IMR-90 (cell line): Measurements from ENCODE around the gene RENBP. TPM values are rescaled to one million over a fixed set of nuclear protein-coding genes. Genes with fewer than 3 reads are reported as not detected.

Experiments used
- ATAC-seq: fragments of 200-7000 bp; cut with Tn5 transposase; 2 replicates; pipeline ENCODE4 v1.9.1; 2020; ENCODE audit warnings: low read depth, mild to moderate bottlenecking, moderate library complexity
- BruUV-seq: library from RNA; stranded (reverse); fragments of 400-500 nt; replicated peaks from 2 replicates; lab custom pipeline; 2021; lab: Mats Ljungman, UMichigan
- CTCF ChIA-PET: fragments of 300-600 bp; formaldehyde crosslinking; extraction: SDS; loops from one replicate; lab custom pipeline; 2021; ENCODE audit warnings: antibody characterized with exemption; lab: Yijun Ruan, JAX
- POLR2A ChIA-PET: fragments of 300-600 bp; sonication (Branson Sonifier 250); formaldehyde crosslinking; loops from one replicate; lab custom pipeline; 2022; ENCODE audit warnings: antibody characterized with exemption; ENCODE audit not compliant: unreplicated experiment; lab: Charles Lee
- DNase-seq: peaks from one replicate; pipeline ENCODE4 v3.0.0; 2013
- H2AFZ ChIP-seq: replicated peaks from 2 replicates; pipeline ENCODE3; 2013; ENCODE audit warnings: low read length, mild to moderate bottlenecking; ENCODE audit not compliant: poor library complexity
- H2AK5ac ChIP-seq: 2 replicates; pipeline ENCODE4 v1.6.1; 2013; ENCODE audit warnings: low read depth, low read length, inconsistent platforms
- H2AK9ac ChIP-seq: replicated peaks from 2 replicates; pipeline ENCODE3; 2013; ENCODE audit warnings: mild to moderate bottlenecking, low read depth, low read length, moderate library complexity; ENCODE audit not compliant: poor library complexity
- H2BK120ac ChIP-seq: 2 replicates; pipeline ENCODE4 v1.6.1; 2013; ENCODE audit warnings: low read depth, low read length, inconsistent platforms
- H2BK15ac ChIP-seq: 3 replicates; pipeline ENCODE4 v1.6.1; 2013; ENCODE audit warnings: low read depth, low read length, inconsistent platforms
- H2BK20ac ChIP-seq: 2 replicates; pipeline ENCODE4 v1.6.1; 2013; ENCODE audit warnings: low read depth, mild to moderate bottlenecking, inconsistent platforms, low read length, moderate library complexity
- H2BK5ac ChIP-seq: 2 replicates; pipeline ENCODE4 v1.6.1; 2013; ENCODE audit warnings: mild to moderate bottlenecking, low read depth, low read length, inconsistent platforms; ENCODE audit not compliant: poor library complexity, severe bottlenecking
- H3K14ac ChIP-seq: replicated peaks from 2 replicates; pipeline ENCODE4 v1.6.1; 2013; ENCODE audit warnings: low read depth, low read length, inconsistent platforms
- H3K18ac ChIP-seq: 2 replicates; pipeline ENCODE4 v1.6.1; 2013; ENCODE audit warnings: low read depth, low read length, control low read depth
- H3K23ac ChIP-seq: 2 replicates; pipeline ENCODE4 v1.6.1; 2013; ENCODE audit warnings: low read depth, low read length, inconsistent platforms
- H3K27ac ChIP-seq: 2 replicates; pipeline ENCODE4 v1.5.1; 2013; ENCODE audit warnings: mild to moderate bottlenecking, control low read depth, low read length; ENCODE audit not compliant: insufficient read depth
- H3K27me3 ChIP-seq: 2 replicates; pipeline ENCODE4 v1.6.1; 2013; ENCODE audit warnings: low read length; ENCODE audit not compliant: control insufficient read depth, insufficient read depth
- H3K36me3 ChIP-seq: 2 replicates; pipeline ENCODE4 v1.6.1; 2013; ENCODE audit warnings: low read length, mixed read lengths; ENCODE audit not compliant: control insufficient read depth, insufficient read depth
- H3K4ac ChIP-seq: 2 replicates; pipeline ENCODE4 v1.6.1; 2013; ENCODE audit warnings: low read depth, low read length, inconsistent platforms
- H3K4me1 ChIP-seq: 2 replicates; pipeline ENCODE4 v1.6.1; 2013; ENCODE audit warnings: low read length, mixed read lengths; ENCODE audit not compliant: control insufficient read depth, insufficient read depth
- H3K4me2 ChIP-seq: 2 replicates; pipeline ENCODE4 v1.6.1; 2013; ENCODE audit warnings: low read depth, mild to moderate bottlenecking, control low read depth, low read length, moderate library complexity
- H3K4me3 ChIP-seq: 2 replicates; pipeline ENCODE4 v1.5.1; 2013; ENCODE audit warnings: low read depth, mild to moderate bottlenecking, control low read depth, low read length, moderate library complexity; ENCODE audit not compliant: insufficient read depth
- H3K56ac ChIP-seq: 2 replicates; pipeline ENCODE4 v1.6.1; 2013; ENCODE audit warnings: low read length, inconsistent platforms; ENCODE audit not compliant: insufficient read depth; ENCODE audit errors: extremely low read depth
- H3K79me1 ChIP-seq, 2 experiments: 2 replicates each; pipeline ENCODE4 v1.6.1; 2013; ENCODE audit warnings: low read length in 2 of 2, inconsistent platforms in 1 of 2, low read depth in 1 of 2
- H3K9ac ChIP-seq: 2 replicates; pipeline ENCODE4 v1.6.1; 2013; ENCODE audit warnings: low read depth, low read length, control low read depth
- H3K9me1 ChIP-seq: 2 replicates; pipeline ENCODE4 v1.6.1; 2013; ENCODE audit warnings: low read length, inconsistent platforms; ENCODE audit not compliant: insufficient read depth
- H3K9me3 ChIP-seq: 2 replicates; pipeline ENCODE4 v1.6.1; 2013; ENCODE audit warnings: low read length; ENCODE audit not compliant: control insufficient read depth, insufficient read depth
- H4K20me1 ChIP-seq: 2 replicates; pipeline ENCODE4 v1.6.1; 2013; ENCODE audit warnings: low read length, inconsistent platforms; ENCODE audit not compliant: insufficient read depth
- H4K5ac ChIP-seq: 2 replicates; pipeline ENCODE4 v1.6.1; 2013; ENCODE audit warnings: mild to moderate bottlenecking, low read depth, low read length, control low read depth
- H4K8ac ChIP-seq, 2 experiments: 2 replicates each; pipeline ENCODE4 v1.6.1; 2013; ENCODE audit warnings: low read depth in 2 of 2, low read length in 2 of 2, control low read depth in 1 of 2, inconsistent platforms in 1 of 2
- H4K91ac ChIP-seq: 2 replicates; pipeline ENCODE4 v1.6.1; 2013; ENCODE audit warnings: low read depth, low read length, inconsistent platforms; ENCODE audit not compliant: insufficient read depth
- CHD1 ChIP-seq: IDR thresholded peaks from 2 replicates; pipeline ENCODE4 v1.6.1; 2012; ENCODE audit warnings: low read depth, low read length, improper control_type of control experiment
- FOS ChIP-seq: fragments of 150-350 bp; IDR thresholded peaks from 2 replicates; pipeline ENCODE4 v1.6.1; 2016; ENCODE audit warnings: low read depth, low read length
- MAZ ChIP-seq: IDR thresholded peaks from 2 replicates; pipeline ENCODE4 v1.6.1; 2012; ENCODE audit warnings: low read depth, mild to moderate bottlenecking, low read length, improper control_type of control experiment, moderate library complexity, borderline replicate concordance
- POLR2A ChIP-seq: IDR thresholded peaks from 2 replicates; pipeline ENCODE4 v1.6.1; 2012; ENCODE audit warnings: mild to moderate bottlenecking, low read depth, low read length
- SMC3 ChIP-seq: fragments of 150-350 bp; IDR thresholded peaks from 2 replicates; pipeline ENCODE4 v1.6.1; 2016; ENCODE audit warnings: low read depth, mild to moderate bottlenecking, antibody characterized with exemption, low read length, moderate library complexity
- WGBS, 2 experiments: methylation state at CpG; one replicate each; pipeline versions ENCODE4 v1.1.5 to v1.1.7; 2013; ENCODE audit warnings: missing lambda C conversion rate in 2 of 2; ENCODE audit not compliant: insufficient read length in 1 of 2; ENCODE audit errors: extremely low coverage in 2 of 2; 5-methylcytosine and 5-hydroxymethylcytosine counted together
- dilution Hi-C: fragments of 300-500 bp; cut with HindIII; formaldehyde crosslinking; loops from one replicate; pipeline ENCODE4 v1.14.3; 2018; ENCODE audit warnings: low sequenced_read_pairs; ENCODE audit not compliant: unreplicated experiment
- in situ Hi-C: fragments of 300-500 bp; cut with MboI; formaldehyde crosslinking; loops from 3 replicates; pipeline ENCODE4 v1.14.3; 2019; ENCODE audit warnings: low sequenced_read_pairs, inconsistent platforms, mixed read lengths
- intact Hi-C: fragments of 100-400 bp; cut with micrococcal nuclease; formaldehyde crosslinking; loops from 2 replicates; pipeline ENCODE4 v1.10.0; 2022
- polyA plus RNA-seq, 3 experiments: library from polyadenylated mRNA; depleted of rRNA; stranded (reverse); fragments of >200 nt; gene quantifications; 2 replicates each; pipeline ENCODE4 v1.2.3, GENCODE V29; 2012; ENCODE audit warnings: low replicate concordance in 1 of 3
- total RNA-seq: library from RNA; depleted of rRNA; stranded (reverse); fragments of >200 nt; gene quantifications from 2 replicates; pipeline ENCODE4 v1.2.3, GENCODE V29; 2012
- TF ChIP-seq, protein P1 (sequence below): conservative IDR thresholded peaks from 2 replicates; pipeline ENCODE4 v1.5.1; 2012; ENCODE audit warnings: mild to moderate bottlenecking, low read depth, low read length, improper control_type of control experiment
- TF ChIP-seq, protein P2 (sequence below): fragments of 150-350 bp; IDR thresholded peaks from 2 replicates; pipeline ENCODE4 v1.6.1; 2017; ENCODE audit warnings: mild to moderate bottlenecking, antibody characterized with exemption, low read length, low read depth

The RENBP gene
- total and polyA plus RNA-seq, 2 of the 4 experiments (the other 2 are of a cell fraction), result 0.15 to 0.18 TPM

DNA sequence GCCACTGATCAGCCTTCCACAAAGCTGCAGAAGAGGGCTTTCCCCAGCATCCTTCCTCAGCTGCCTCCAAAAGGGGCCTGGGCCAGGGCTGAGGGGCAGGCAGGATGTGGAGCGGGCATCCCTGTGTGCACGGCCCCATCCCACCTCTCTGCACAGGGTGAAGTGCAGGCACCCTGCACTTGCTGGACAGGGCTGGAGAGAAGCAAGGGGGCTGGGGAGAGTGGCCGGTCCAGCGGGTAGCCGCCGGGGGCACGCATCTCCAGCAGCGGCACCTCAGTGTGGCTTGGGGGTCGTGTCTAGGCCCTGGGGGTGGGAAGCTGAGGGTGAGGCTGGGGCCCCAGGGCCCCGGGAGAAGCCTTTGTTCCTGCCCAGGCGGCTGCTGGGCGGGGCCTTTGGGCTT is 37.0 kb downstream of the RENBP start:
- Histone ChIP-seq H3K36me3 (no peaks in the 10 kb centered on the region), H2BK120ac (no peak overlapping the region), H4K91ac (no peak overlapping the region), H3K23ac (no peak overlapping the region), H2AK9ac (no peak overlapping the region), H2BK15ac (no peak overlapping the region), H2BK20ac (no peak overlapping the region), H3K14ac (no peak overlapping the region), H3K4me1 (no peaks in the 10 kb centered on the region), H3K4me2 (no peak overlapping the region), H2AK5ac (no peak overlapping the region), H3K4me3 (no peak overlapping the region), H3K79me1 (no peaks in the 10 kb centered on the region), H2AFZ (no peak overlapping the region), H4K5ac (no peak overlapping the region), H3K18ac (no peak overlapping the region), H4K8ac (no peak overlapping the region), H3K27me3 (peaks cover 6% of the 10 kb centered on the region), H3K9ac (no peak overlapping the region), H3K9me1 (no peaks in the 10 kb centered on the region), H4K20me1 (no peaks in the 10 kb centered on the region), H3K4ac (no peak overlapping the region), H2BK5ac (no peak overlapping the region), H3K9me3 (no peaks in the 10 kb centered on the region; the same call in 1 of the 2 replicates), H3K27ac (no peak overlapping the region), H3K56ac (no peak overlapping the region)
- DNase-seq (no peak), ATAC-seq (no peak)
- POLR2A ChIA-PET, result no interaction called here
- no TSS peak for BruUV-seq
- WGBS, 2 experiments, result no CpG with 5 or more reads among the region's 12 CpGs
- TF ChIP-seq, protein P1, sequence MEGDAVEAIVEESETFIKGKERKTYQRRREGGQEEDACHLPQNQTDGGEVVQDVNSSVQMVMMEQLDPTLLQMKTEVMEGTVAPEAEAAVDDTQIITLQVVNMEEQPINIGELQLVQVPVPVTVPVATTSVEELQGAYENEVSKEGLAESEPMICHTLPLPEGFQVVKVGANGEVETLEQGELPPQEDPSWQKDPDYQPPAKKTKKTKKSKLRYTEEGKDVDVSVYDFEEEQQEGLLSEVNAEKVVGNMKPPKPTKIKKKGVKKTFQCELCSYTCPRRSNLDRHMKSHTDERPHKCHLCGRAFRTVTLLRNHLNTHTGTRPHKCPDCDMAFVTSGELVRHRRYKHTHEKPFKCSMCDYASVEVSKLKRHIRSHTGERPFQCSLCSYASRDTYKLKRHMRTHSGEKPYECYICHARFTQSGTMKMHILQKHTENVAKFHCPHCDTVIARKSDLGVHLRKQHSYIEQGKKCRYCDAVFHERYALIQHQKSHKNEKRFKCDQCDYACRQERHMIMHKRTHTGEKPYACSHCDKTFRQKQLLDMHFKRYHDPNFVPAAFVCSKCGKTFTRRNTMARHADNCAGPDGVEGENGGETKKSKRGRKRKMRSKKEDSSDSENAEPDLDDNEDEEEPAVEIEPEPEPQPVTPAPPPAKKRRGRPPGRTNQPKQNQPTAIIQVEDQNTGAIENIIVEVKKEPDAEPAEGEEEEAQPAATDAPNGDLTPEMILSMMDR, result no peak
- TF ChIP-seq, protein P2, sequence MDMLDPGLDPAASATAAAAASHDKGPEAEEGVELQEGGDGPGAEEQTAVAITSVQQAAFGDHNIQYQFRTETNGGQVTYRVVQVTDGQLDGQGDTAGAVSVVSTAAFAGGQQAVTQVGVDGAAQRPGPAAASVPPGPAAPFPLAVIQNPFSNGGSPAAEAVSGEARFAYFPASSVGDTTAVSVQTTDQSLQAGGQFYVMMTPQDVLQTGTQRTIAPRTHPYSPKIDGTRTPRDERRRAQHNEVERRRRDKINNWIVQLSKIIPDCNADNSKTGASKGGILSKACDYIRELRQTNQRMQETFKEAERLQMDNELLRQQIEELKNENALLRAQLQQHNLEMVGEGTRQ, result no peak
- TF ChIP-seq FOS (no peak), MAZ (no peak), SMC3 (no peak), CHD1 (no peak), POLR2A (no peak)
- in situ Hi-C loops (loop anchor here (25.0 kb wide), 1 partner anchor 945 kb away; no protein-coding TSS in a partner anchor), dilution Hi-C loops (no loop called here), intact Hi-C loops (no loop called here)
- CTCF ChIA-PET, result no interaction called here
